Measurements from ENCODE around the gene FOXG1. TPM values are rescaled to one million over a fixed set of nuclear protein-coding genes. Genes with fewer than 3 reads are reported as not detected.

Gene FOXG1
- total RNA-seq (ENCODE audit: low replicate concordance): under 0.01 TPM in 1 of 2 replicates, not detected in the other

GRCh38 chr14:28766469-28766955, at the start of gene FOXG1:
Gene FOXG1 (plus strand): TSS chr14:28766787. CDS start chr14:28767280, 493 bp downstream.

